ENCODE data around the gene BSND.

Gene BSND

GRCh38 chr1:55049271-55049913, 50.7 kb downstream of the BSND start:
- no peak for ATAC-seq

GRCh38 chr1:55049914-55050278, 51.2 kb downstream of the BSND start:
- ATAC-seq, result no peak

GRCh38 chr1:55050283-55050682, 51.5 kb downstream of the BSND start:
- no peak for ATAC-seq

- ATAC-seq, result no peak
Measured at GRCh38 chr1:55051169-55051568, 52.4 kb downstream of the BSND start.

- no peak for ATAC-seq
Measured at GRCh38 chr1:55051621-55052020, 52.9 kb downstream of the BSND start.

GRCh38 chr1:55052221-55053142, 53.7 kb downstream of the BSND start:
- ATAC-seq, result peak in 1 of 2 donors; percentile 15

- no peak for ATAC-seq
Measured at GRCh38 chr1:55053265-55053954, 54.7 kb downstream of the BSND start.

- no peak for ATAC-seq
Measured at GRCh38 chr1:55054396-55054795, 55.7 kb downstream of the BSND start.

GRCh38 chr1:55055084-55055882, 56.5 kb downstream of the BSND start:
- ATAC-seq, result no peak

- ATAC-seq, result no peak
Measured at GRCh38 chr1:55055951-55056631, 57.4 kb downstream of the BSND start.

- no peak for ATAC-seq
Measured at GRCh38 chr1:55056632-55056992, 57.9 kb downstream of the BSND start.

- no peak for ATAC-seq
Measured at GRCh38 chr1:55057270-55057955, 58.7 kb downstream of the BSND start.

- no peak for ATAC-seq
Measured at GRCh38 chr1:55057956-55058298, 59.2 kb downstream of the BSND start.

GRCh38 chr1:55059302-55060132, 60.8 kb downstream of the BSND start:
- no peak for ATAC-seq

- peak; percentile 59 to 66 for ATAC-seq
Measured at GRCh38 chr1:55060133-55060999, 61.6 kb downstream of the BSND start.

GRCh38 chr1:55061000-55061705, 62.4 kb downstream of the BSND start:
- ATAC-seq, result no peak
